TTC549 (cell line): ENCODE data around the gene COX7A2L.
"Not testable (repeated sequence)": the region's sequence is repeated elsewhere in the genome, so short reads cannot be mapped to it uniquely, and the experiment has no call there.

ENCODE experiments used
- FAIRE-seq: peaks from 2 replicates; lab custom pipeline; 2012; peaks lifted over from hg19 to GRCh38; lab: Jason Lieb, UNC

The COX7A2L gene

GRCh38 chr2:42367835-42368234 lies 6.8 kb upstream of the COX7A2L start:
- FAIRE-seq = no peak

DNA sequence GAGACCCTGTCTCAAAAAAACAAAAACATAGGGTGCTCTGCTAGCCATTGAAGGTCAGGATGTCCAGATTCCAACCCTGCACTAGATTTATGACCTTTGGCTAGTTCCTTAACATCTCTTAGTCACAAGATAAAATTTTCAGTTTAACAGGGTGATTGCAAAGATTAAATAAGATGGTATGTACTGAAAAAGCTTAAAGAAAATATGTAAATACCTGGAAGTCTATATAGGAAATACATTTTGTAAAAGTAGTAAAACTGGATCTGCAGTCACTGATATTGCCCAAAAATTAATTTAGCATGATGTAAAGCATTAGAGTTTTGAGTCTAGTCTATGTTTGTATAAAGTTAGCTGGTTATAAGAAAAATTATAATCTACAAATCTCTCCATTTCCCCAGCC lies 5.4 kb upstream of the COX7A2L start:
- no peak for FAIRE-seq

DNA sequence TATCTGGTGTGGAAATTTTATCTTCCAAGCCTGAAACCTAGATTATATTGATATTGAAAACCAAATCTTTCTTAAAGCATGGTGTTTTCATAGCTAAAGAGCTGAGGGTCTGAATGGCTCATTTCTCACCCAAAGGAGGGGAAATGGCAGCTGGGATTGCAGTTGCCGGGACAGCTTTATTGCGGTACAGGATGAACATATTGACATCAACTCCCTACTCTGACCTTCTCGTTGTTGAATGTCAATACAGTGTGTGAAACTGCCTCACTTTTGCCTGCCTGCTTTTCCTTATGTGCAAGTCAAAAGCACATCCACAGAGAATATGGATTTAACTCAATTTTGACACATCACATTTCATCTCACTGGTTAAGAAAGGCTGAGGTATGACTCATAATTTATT lies 3.6 kb upstream of the COX7A2L start:
- no peak for FAIRE-seq

DNA sequence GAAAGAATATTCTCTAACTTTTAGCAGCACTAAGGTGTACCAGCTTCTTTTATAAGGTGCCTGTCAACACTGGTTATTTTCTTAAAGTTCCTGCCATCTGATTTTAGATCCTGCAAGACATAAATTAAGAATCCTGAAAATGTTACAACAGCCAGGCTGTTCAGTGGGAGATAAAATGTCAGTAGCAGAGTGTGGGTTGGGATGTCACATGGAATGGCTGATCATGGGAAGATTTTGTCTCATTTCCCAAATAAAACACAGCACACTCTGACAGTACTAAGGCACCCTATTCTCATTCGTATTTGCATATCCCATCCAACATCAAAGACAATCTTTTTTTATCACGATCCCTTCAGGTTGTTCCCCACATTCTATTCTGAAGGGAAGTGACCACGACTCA lies 2.4 kb upstream of the COX7A2L start:
- no peak for FAIRE-seq

DNA sequence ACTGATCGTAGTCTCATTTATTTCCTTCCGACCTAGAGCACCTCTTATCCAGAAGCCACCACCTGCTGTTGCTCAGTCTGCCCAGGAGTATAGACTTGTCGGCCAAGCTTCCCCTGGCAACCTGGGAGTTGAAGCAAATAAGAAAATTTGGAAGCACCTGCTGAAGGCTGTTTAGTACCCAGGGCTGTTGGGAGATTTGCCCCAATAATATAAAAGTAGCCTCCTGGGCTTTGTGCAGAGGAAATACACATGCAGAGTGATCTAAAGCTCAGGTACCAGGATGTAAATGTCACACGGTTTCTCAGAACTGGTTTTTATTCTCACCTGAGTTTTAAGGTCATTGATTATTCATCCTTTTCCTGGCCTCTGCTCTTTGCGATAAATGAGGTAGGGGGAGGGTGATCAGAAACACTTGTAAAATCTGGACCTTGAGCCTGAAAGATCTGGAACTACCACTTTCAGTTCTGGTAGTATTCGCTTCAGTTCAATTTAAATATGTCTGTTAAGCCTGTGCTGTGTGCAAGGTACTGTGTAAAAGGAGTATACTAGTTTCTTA lies 789 bp upstream of the COX7A2L start:
- no peak for FAIRE-seq

- no peak for FAIRE-seq
Measured at GRCh38 chr2:42360493-42360889, 526 bp downstream of the COX7A2L start.

DNA sequence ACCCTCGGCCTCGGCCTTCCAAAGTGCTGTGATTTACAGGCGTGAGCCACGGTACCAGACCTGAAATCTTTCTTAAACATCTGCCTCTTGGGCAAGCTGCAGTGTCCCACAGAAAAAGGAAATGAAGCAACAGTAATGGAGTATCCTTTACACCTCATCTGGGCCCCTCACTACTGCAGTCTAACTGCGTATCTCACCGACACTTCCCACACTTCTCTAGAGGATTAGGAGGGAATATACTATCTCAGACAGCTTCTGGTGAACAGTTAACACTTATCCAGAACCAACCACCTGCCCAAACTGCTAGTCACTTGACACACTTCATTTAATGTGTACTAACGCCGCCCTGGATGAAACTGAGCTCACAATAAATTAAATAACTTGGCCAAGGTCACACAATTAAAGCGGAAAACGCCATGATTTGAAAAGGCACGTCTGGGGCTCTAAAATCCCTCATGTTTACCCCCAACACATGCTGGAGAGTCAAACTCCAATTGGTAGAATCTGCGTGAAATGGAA lies 993 bp downstream of the COX7A2L start:
- FAIRE-seq = no peak

GRCh38 chr2:42359304-42359964 lies 1.6 kb downstream of the COX7A2L start:
- FAIRE-seq = no peak

DNA sequence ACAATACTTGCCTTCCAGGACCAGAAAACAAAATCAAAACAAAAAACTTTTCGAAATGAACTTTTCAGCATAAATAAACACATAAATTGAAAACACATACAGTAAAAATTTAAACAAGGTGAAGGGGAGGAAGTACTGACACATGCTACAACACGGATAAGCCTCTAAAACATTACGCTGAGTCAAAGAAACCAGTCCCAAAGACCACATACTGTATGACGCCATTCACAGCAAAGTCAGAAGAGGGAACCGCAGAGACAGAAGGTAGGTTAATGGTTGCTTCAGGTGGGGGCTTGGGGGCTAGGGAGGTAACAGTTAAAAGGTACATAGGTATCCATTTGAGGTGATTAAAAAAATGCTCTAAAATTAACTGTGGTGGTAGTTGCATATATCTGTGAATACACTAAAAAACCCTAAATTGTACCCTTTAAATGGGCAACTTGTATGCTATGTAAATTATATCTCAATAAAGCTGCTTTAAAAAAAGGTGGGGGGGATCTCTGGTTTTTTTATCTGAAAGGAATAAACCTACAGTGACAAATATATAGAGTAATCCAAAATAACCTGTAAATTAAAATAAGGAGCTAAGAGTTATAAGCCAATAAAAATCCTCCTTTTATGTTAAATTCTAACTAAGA lies 7.1 kb downstream of the COX7A2L start:
- no peak for FAIRE-seq

DNA sequence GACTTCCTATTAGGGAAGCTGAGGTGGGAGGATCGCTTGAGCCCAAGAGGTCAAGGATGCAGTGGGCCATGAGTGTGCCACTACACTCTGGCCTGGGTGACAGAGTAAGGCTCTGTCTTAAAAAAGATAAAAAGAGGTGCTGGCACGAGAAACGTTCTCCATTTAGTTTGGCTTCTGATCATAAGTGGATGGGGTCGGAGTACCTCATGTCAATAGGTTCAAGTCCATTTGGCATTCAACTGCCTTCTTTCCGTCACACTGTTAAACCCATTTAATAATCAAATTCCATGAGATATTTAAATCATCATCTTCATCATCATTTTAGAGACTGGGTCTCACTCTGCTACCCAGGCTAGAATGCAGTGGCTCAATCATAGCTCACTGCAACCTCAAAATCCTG lies 9.2 kb downstream of the COX7A2L start:
- no peak for FAIRE-seq

- FAIRE-seq = no peak
Measured at GRCh38 chr2:42350434-42351063, 10.5 kb downstream of the COX7A2L start.

DNA sequence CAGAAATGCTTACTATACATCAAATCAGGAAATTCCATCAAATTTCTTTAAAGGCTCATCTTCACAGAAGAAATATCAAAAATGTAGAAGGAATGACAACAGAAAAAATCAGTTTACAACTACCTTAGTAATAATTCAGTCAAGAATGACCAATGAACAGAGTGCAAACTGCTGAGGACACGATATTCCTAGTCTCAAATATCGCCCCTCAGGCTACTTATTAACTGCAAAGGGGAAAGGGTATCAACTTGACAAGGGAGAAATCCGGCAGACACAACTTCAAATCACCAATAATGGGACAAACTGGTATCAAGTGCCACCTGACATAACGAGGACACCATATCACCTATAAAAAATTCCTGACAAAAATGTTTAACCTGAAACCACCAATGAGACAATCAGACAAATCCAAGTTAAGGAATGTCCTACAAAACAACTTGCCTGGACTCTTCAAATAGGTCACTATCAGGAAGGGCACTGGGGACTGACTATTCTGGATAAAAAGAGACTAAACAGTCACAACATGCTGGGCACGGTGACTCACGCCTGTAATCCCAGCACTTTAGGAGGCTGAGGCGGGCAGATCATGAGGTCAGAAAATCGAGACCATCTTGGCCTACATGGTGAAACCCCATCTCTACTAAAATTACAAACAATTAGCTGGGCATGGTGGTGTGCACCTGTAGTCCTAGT lies 12.8 kb downstream of the COX7A2L start:
- FAIRE-seq = no peak

GRCh38 chr2:42347518-42347917 lies 13.5 kb downstream of the COX7A2L start:
- not testable (repeated sequence) for FAIRE-seq

DNA sequence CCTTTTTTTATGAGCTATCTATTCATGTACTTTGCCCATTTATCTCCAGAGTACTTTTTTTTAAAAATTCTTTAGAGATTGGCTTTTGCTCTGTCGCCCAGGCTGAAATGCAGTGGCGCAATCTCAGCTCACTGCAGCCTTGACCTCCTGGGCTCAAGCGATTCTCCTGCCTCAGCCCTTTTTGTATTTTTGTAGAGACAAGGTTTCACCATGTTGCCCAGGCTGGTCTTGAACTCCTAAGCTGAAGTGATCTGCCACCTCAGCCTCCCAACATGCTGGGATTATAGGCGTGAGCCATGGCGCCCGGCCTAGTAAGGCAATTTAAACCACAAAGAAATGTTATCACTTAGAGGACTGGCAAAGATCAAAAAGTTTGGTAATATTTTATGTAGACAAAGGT lies 14.2 kb downstream of the COX7A2L start:
- not testable (repeated sequence) for FAIRE-seq

GRCh38 chr2:42345986-42346385 lies 15.0 kb downstream of the COX7A2L start:
- no peak for FAIRE-seq

DNA sequence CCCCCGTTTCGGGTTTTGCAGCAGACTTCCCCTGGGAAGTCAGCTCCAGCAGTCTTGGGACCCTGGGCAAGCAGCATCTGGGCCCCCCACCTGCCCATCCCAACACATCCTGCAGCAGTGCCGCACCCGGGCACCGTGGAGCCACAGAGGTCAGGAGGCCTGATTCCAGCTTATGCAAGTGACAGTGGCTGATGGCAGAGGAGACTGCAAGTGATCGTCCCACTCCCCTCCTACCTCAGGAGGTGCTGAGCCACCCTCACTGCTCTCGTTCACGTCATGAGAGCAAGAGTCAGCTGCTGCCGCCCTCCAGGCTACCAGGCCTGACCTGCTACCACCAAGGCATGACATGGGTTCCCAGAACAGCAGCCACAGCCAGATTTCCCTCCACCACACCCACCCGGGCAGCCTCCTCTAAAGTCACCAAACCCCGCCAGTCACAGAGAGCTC lies 18.2 kb downstream of the COX7A2L start:
- FAIRE-seq = no peak

GRCh38 chr2:42342061-42342794 lies 18.8 kb downstream of the COX7A2L start:
- FAIRE-seq = no peak

DNA sequence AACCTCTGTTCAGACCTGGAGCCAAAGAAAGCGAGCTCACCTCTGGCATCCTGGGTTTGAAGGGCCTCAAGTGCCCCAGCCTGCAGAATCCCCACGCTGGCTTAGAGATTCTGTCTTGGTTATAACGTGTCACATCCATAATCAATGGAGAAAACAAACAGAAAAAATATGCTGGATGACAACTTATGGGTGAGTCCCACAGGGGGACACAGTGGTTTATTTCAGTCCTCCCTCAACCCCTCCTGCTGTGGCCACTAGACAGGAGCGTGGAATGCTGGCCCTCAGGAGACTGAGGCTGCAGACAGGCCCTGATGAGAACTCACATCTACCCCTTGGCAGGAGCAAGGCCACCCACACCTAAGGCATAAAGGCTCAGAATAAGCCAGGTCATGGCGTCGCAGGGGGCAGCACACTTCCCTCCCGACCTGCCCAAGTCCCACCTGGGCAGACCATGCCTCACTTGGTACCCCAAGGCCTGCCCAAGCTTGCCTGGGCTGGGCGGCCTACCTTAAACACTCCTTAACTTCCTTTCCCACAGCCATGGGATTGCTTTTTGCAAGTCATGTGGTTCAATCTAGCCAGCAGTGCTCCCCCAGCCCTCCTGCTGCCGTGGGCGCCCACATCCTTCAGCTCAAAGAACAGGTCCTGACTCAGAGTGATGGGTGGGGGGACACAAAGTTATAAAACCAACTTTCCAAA lies 19.9 kb downstream of the COX7A2L start:
- FAIRE-seq = no peak

- FAIRE-seq = no peak
Measured at GRCh38 chr2:42340045-42340937, 20.7 kb downstream of the COX7A2L start.
